ENCODE results near the gene DLG3. TPM values are rescaled to one million over a fixed set of nuclear protein-coding genes. Genes with fewer than 3 reads are reported as not detected.

DLG3 gene
- total RNA-seq, 2 donors from 2014 or later, result 14.8 to 15.0 TPM

Other genes starting within 250 kb of the DLG3 start
- not detected for gene AWAT1, start 210.2 kb upstream of the DLG3 start, total RNA-seq
- under 1 TPM in 1 of 2 donors, not detected in 1; 0.16 TPM for gene P2RY4, start 184.6 kb upstream of the DLG3 start, total RNA-seq
- not detected for gene ARR3, start 176.5 kb upstream of the DLG3 start, total RNA-seq
- not detected for gene RAB41, start 162.7 kb upstream of the DLG3 start, total RNA-seq
- gene PDZD11, start 154.9 kb upstream of the DLG3 start, total RNA-seq, result 10 to 100 TPM; 33.7 to 37.1 TPM
- under 1 TPM; 0.29 to 0.68 TPM for gene KIF4A, start 154.7 kb upstream of the DLG3 start, total RNA-seq
- not detected for gene GDPD2, start 21.5 kb upstream of the DLG3 start, total RNA-seq